ENCODE measurements around the gene KAT6B.

The KAT6B gene

DNA sequence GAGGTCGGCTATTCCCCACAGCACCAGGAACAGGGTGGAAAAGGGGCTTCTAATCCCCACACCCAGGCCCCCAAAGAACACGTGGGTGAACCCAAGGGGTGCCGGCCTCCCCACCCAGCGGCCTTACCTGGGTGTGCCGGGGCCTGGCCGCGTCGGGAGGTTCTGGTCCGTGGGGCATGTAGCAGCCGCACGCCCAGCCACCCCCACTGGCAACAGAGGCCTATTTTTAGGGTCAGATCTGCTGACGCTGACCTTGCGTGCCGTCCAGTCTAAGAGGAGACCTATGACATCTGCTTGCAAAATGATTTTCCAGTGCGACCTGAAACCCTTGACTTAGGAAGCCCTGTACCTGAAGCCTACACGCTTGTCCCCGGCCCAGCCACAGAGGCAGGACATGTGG is 247.0 kb downstream of the KAT6B start:
- DNase-seq, result no peak

DNA sequence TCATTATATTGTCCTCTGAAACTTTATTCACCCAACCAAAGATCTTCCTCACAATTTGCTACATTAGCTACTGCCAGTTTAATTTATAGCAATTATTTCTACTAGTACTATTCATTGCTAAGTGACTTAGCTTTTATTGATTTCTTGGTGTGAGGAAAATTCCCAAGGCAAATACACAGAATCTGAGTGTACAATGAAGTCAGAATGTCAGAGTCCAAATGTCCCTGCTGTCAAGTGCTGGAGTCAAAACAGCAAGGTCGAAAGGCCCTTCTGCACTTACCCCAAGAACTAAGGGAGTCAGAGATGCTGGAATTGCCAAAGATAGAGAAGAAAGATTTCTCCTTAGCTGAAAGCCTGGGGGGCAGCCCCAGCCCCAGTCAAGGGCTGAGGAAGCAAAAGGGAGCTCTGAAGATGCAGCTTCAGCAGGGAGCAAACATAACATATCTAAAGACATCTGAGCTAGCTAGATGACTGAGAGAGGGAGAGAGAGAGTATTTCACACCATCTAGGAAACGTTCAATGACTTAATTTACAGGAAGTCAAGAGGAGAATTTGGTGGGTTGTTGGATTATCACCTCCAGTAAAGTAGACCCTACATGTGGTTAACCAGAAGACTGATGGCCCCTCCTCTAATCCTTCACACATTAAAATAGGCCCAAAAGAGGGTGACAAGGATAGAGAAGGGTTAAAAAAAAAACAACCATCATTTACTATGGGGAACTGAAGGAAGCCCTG is 248.5 kb downstream of the KAT6B start:
- no peak for DNase-seq

DNA sequence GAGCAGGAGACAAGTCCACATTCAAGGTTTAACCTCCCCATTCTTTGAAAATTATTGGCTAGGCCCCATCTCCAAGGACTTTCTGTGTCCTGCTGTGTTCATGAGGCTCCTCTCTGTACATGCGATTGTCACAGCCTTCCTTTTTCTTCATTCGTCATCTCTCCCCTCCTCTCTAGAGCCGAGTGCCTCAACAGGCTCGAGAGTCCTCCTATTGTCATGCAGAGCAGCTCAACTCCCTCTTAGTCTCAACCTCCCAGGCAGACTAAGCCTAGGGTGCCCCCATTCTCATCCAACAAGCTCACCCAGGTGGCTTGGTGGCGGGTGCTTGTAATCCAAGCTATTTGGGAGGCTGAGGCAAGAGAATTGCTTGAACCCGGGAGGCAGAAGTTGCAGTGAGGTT is 249.9 kb downstream of the KAT6B start:
- DNase-seq, result no peak

DNA sequence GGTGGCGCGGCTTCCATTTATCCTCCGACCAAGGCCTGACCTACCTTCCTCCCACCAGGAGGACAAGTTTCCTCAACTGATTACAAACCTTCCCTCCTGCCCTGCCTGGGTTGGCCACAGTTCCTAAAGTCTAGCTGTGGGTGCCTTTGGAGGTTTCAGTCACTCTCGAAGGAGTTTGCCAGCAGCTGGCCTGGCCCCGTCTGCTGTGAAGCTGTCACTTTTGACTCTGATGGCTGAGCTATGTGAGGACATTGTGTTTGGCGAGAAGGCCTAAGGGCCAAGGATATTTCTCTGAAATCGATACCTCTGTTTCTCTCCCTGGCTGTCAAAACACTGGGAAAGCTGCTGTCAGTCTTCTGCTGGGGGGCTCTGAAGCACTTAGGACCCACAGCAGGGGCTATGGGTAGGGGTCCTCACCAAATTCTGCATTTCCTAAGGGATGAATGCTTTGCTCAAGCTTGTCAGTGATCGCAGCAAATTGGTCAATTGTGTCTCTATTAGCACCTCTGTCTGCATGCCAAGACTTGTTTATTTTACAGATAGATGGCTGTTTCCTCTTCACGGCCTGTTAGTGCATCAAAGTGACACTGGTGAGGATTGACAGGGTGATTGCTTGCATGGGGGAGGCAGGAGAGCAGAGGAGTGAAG is 253.2 kb downstream of the KAT6B start:
- DNase-seq, result no peak

DNA sequence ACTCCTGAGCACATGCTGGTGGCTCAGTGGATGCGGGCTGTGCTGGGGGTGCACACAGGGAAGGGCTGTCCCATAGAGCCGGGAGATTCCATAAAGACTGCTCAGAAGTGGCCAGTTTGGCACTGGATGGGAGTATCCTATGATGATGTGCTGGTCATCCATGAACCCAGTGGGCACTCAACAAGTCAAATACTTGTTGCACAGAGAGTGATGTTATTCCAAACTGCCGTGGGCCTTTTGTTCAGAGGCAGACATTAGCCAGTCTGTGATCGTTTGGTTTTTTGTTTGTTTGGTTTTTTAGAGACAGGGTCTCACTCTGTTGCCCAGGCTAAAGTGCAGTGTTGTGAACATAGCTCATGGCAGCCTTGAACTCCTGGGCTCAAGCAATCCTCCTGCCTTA is 254.2 kb downstream of the KAT6B start:
- DNase-seq, result no peak

DNA sequence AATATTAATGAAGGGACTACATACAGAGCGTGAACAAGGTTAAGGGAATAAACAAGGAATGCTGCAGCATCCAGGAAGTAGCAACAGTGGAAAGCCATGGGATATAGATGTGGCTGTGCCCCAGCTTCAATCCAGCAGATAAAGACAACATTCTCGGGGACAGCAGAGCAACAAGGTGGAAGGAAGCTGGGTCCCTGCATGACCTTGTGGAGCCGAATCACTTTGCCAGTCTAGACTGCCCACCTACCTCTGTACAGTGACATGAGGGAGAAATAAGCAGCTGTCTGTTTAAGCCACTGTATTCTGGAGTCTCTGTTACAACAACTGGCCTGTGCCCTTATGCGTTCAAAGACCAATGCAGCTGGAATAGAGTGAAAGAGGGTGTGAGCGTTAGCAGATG is 255.0 kb downstream of the KAT6B start:
- no peak for DNase-seq

All from NCI-H2029 treated with DMSO at 0.1 percent for 48 hours (cell line).